CD4-positive, alpha-beta T cell treated with Interleukin-2 at 100 ng/mL for 4 hours (primary cell): ENCODE measurements around the gene CTAG1B.
"Not testable (repeated sequence)": the region's sequence is repeated elsewhere in the genome, so short reads cannot be mapped to it uniquely, and the experiment has no call there.

ENCODE experiments used
- DNase-seq: peaks from one replicate; pipeline ENCODE4 v3.0.0-alpha.2; 2020; ENCODE audit warnings: low spot score

CTAG1B gene

DNA sequence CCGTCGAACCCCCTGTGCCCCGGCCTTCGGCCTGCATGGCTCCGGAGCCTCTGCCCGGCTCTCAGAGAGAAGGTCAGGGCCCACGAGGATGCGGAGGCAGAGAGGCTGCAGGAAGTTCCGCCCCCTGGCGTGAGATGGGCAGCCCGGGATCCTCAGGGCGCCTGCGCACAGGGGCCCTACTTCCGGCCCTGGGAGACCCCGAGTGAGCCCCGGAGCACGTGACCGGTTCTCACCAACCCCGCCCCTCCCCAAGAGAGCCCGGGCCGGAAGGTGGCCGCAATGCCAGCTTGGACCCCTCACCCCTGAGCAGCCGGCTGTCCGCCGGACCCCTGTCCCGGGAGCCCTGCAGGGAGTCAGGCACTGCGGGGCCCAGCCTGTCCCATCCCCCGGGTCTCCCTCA, at the start of gene CTAG1B:
CTAG1B (minus strand) TSS at position 101 of the 400 bp plus-strand sequence; CDS start at position 37, 64 bp downstream.
- DNase-seq: not testable (repeated sequence)

DNA sequence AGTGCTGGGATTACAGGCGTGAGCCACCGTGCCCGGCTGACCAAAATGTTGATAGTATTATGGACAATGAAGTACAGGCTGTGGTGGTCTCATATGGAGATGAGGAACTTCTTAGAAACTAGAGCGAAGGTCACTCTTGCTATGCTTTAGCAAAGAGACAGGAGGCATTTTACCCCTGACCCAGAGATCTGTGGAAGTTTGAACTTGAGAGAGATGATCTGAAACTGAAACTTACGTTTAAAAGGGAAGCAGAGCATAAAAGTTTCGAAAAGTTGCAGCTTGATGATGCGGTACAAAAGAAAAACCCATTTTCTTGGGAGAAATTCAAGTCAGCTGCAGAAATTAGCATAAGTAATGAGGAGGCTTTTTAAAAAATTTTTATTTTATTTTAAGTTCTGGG, 42.8 kb upstream of the CTAG1B start:
- no peak for DNase-seq

DNA sequence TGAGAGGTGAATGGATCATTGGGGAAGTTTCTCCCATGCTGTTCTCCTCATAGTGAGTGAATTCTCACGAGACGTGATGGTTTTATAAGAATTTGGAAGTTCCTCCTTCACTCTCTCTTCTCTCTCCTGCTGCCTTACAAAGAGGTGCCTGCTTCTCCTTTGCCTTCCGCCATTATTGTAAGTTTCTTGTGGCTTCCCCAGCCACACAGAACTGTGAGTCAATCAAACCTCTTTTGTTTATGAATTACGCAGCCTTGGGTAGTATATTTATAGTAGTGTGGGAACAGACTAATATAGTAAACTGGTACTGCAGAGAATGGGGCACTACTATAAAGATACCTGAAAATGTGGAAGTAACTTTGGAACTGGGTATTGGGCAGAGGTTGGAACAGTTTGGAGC, 42.1 kb upstream of the CTAG1B start:
- no peak for DNase-seq

DNA sequence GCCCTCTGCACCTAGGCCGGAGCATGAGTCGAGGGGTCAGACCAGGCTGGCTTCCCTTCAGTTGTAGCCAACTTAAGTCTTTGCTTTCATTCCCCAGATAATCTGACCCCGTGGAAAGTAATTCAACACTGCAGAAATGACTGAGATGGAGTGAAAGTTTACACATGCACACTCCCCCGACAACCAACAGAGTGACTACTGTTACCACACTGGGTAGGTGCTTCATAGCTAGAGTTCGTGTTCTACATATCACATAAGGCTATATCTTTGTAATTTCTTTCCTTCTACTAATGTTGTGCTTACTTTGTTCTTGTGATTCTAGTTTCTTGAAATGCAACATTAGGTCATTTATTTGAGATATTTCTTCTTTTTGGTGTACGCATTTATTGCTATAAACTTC, 41.5 kb upstream of the CTAG1B start:
- DNase-seq: no peak

DNA sequence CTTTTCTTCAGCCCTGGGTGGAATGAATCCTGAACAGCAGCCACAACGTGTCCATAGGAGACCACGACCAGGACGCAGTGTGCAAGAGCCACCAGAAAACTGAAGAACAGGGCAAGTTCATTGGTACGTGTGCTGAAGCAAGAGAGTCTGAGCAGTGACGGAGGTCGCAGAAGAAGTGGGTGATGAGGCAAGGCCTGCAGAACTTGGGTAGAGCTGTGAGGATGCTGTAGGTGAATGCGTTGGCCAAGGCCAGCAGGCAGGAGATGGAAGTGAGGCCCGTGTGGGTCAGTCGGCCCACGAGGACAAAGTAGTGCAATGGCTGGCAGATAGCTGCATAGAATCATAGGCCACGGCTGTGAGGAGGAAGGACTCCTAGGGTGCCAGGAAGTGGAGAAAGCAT, 39.9 kb upstream of the CTAG1B start:
- DNase-seq: no peak

DNA sequence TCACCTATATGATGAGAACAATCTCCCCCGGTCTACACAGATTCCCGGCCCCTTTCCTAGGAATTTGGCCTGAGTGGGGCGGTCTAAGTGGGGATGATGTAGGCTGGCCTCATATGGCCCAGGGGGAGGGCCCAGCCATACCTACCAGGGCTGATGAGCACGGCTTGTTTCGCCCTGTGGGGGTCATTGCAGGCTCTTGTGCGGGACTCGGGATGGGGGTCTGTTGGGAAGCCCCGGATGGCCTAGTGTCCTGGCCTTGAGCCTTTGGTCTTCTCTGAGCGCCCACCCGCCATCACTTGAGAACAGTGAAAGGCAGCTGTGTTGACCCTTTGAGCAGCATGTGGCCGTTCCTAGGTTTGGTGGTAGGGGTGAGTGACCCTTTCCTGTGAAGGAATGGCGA, 39.1 kb upstream of the CTAG1B start:
- DNase-seq: no peak

DNA sequence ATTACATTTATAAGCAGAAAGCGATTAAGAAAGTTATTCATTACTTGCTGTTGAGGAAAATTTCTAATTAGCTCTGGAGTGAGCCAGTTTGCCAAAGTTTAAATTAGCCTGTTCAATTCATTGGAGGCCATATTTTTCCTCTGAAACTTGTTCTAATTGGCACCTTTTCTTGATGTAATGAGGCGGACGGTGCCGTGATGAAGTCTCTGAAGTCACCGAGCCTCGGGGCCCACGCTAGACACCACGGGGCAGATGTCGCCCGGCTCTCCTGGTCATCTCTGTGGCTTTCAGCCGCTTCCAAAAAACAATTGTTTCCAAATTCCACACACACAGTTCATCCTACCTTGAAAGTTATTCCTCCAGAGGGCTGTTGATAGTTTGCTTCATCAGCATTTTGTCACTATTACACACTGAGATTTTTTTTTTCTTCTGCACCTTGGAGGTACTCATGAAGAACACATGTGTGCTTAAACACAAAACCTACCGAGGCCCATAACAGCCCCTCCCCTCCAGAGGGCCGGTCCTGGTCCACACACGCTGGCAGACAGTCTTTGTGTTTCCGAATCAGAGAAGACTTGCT, 38.2 kb upstream of the CTAG1B start:
- no peak for DNase-seq

DNA sequence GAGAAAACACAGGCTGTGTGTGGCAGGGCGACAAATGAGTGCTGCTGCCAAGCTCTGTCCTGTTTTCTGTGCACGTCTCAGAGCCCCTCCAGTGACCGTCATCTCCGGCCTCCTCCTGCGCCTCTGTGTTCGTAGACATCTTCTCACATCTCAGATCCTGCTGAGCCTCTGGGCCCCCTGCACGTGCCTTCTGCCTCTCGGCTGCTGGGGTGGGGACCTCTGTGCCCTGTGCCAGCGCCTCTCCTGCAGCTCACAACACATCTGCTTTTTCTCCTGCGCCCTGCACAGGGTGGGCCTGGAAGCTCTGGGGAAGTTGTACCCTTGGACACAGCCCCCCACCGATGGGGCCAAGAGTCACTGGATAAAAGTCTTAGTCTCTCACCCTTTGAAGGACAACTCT, 36.7 kb upstream of the CTAG1B start:
- no peak for DNase-seq

DNA sequence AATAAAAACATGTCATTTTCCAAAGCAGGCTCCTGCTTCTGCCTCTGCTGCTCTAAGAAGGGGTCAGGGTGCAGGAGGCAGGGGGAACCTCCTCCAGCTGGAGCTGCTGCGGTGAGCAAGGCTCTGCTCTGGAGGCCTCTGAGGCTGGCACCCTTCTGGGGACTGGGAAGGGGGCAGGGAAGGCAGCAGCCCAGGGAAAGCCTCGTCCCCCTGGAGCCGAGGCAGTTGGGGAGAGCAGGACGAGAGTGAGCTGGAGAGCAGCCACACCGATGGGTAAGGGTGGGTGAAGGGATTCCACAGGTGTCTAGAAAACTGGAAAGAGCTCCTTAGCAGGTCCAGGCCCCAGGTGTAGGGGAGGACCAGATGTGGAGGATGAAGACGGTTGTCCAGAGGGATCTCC, 36.3 kb upstream of the CTAG1B start:
- DNase-seq: no peak

DNA sequence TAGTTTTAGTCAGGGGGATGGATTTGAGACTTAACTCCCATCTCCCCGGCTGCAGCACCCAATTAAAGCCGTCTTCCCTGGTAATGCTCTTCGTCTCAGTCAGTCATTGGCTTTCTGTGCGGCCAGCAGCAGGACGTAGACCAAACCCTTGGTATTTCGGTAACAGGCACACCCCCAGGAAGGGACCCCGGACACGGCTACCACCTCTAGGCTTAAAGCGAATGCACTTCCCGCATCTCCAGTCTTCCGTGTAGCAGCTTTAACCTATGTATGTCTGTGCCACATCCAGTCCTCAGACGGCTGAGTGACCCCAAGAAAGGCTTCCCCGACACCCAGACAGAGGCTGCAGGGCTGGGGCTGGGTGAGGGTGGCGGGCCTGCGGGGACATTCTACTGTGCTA, 35.8 kb upstream of the CTAG1B start:
- no peak for DNase-seq

DNA sequence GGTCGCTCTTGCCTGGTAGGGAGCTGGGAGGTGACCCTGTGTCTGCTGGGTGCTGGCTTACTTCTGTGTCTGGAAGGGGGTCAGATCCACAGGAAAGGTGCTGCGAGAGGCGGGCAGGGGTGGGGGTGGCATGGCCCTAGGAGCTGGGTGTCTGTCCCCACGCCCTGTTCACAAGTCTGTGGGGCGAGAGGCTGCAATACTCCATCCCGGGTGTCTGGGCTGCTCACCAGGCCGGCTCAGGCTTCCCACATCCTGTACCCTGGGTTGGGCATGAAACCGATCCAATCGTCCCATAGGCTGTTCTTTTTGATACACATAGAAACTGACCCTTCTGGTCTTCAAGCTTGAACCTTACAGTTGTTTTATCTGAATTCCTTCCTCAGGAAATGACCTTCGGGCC, 35.3 kb upstream of the CTAG1B start:
- no peak for DNase-seq

DNA sequence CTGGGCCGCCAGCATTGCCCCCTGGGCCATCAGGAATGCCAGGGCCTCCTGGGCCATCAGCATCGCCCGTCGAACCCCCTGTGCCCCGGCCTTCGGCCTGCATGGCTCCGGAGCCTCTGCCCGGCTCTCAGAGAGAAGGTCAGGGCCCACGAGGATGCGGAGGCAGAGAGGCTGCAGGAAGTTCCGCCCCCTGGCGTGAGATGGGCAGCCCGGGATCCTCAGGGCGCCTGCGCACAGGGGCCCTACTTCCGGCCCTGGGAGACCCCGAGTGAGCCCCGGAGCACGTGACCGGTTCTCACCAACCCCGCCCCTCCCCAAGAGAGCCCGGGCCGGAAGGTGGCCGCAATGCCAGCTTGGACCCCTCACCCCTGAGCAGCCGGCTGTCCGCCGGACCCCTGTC, 34.3 kb upstream of the CTAG1B start, which contains the start of gene CTAG2:
CTAG2 (minus strand) TSS at position 167 of the 400 bp plus-strand sequence; CDS start at position 103, 64 bp downstream.
- DNase-seq: not testable (repeated sequence)

DNA sequence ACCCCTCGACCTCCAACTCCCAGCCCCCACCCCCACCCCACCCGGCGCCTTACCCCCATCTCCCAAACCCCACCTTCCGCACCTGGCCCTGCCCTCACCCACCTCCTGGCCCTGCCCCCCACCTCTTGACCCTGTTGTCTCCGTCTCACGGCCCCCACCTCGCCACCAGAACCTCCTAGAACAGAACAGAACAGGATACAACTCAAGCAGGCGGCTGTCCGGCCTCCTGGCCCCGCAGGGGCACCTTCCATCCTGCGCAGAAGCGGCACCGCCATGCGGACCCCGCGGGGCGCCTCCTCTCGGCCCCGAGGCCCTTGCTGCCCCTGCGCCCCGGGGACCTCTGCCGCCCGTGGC, 33.9 kb upstream of the CTAG1B start:
- DNase-seq: no peak

DNA sequence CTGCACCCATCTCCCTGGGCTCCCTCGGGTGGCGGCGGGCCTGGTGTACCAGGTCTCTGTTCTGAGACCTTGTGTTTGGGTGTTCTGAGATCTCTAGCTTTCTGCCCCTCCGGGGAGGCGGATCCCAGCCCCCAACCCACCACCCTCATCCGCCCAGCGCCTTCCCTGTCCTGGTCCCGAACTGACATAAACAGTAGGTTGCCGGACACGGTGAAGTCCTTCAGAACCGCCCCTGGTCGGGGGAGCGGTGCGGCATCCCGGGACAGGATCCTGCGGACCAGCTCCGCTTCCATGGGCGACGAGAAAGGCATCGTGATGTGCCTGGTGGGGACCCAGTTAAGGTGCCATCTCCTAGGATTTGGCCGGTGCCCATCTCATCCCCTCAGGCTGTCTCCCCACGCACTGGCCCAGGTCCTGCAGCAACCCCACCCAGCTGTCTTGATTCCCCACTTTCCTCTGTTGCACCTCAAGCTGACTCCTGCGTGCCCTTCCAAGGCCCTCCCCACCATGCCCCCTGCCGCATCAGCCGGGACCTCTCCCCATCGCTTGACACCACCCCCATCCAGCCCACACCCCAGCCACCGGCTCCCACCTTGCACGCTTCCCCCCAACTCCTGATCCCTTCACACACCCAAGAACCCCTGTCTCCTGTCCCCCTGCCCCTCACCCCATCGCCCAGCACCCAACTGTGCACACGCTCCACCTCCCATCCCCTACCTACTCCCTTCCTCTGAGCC, 33.4 kb upstream of the CTAG1B start:
- no peak for DNase-seq

DNA sequence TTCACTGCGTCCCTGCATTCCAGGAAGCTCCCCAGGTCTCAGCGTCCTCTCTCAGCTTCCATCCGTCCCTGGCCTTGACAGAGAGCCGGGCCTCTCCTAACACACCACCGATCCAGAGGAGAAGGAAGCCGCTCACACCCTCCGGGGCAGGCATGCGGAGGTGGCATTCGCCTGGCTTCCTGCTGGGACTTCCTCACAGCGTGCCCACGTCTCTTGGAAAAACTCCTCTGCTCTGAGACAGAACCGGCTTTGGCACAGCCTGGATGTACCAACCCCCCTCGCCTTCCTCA, 31.1 kb upstream of the CTAG1B start:
- DNase-seq: no peak

DNA sequence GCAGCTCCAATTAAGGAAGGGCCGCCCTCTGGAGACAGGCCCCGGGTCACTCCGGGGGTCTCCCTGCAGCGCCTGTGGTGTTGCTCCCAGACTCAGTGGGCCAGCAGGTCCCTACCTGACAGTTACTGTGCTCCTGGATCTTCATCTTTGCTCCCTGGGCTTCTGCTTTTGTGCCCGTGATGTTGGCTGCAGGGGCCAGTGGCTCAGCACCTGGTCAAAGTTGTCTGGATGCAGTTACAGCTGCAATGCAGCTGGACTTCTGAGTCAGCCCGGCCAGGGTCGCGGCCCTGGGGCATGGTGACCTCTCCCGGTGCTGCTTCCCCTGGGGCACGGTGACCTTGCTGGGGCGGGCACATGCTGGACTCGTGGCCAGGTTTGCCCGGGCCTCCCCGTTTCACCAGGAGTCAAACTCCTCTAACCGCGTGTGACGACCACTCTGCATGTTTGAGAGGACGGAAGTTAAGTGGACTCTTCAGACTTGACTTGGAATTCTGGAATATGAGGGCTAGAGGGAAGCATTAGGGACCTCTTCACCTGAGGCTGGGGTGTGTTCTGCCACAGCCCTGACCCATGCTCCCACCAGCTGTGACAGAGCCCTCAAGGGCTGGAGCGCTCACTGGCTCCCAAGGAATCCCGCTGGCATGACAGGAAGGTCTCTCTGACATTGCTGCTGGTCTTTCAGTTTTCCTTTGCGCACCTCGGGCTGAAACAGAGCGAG, 30.6 kb upstream of the CTAG1B start:
- DNase-seq: no peak

DNA sequence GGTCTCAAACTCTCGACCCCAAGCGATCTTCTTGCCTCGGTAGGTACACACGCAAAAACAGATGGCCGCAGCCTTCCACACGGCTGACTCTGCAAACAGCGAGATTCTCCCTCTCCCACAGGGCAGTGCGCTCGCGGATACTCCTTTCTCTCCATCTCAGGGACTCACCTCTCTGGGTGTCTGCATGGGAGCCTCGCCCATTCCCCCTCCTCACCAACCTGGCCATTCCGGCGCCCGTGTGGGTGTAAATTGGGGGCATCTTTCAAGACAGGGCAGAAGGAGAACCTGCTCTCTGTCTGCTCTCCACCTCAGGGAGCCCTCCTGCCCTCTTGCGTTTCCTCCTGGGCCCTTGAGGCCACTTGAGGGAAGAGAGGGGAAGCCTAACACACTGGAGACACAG, 29.8 kb upstream of the CTAG1B start:
- no peak for DNase-seq

DNA sequence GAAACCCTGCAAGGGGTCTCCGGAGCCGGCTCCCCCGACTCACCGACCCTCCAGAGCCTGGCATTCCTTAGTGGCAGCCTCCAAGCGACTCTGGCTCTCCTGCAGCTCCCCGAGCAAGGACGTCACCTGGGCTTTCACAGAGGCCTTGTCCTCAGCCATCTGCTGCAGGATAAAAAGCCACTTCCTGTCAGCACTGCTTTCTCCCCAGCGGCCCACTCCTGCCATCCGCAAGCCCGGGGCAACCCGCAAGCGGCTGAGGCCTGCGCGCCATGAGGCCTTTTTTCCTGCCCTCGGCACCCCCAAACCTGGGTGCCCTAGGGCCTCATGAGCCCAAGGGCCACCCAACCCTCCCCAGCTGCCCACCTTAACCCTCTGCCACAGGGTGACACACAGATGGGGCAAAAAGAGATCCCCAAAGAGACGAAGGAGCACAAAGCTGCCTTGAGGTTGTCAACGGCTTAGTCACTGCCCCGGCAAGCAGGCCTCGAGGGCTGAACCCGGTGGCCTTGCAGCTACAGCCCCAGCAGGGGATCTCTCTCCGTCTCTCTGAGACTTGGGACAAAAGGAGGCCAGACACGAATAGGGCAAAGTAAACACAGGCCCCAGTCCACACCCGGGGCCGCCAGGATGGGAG, 26.8 kb upstream of the CTAG1B start:
- not testable (repeated sequence) for DNase-seq

DNA sequence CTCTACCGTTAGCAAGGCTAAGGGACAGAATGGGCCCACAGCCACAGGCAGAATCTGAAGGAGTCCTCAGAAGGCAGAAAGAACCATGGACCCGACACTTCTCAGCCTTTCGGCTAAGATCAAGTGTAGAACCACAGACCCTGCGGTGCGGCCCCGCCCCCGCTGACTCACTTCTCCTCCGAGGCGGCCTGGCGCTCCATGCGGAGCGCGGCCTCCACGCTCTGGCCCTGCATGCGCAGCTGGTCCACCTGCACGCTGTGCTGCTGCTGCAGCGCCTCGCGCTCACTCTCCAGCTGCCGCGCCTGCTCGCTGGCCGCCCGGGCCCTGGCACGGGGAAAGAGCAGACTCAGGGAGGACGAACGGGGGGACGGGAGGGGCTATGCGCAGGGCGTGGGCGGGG, 24.6 kb upstream of the CTAG1B start:
- DNase-seq: not testable (repeated sequence)

DNA sequence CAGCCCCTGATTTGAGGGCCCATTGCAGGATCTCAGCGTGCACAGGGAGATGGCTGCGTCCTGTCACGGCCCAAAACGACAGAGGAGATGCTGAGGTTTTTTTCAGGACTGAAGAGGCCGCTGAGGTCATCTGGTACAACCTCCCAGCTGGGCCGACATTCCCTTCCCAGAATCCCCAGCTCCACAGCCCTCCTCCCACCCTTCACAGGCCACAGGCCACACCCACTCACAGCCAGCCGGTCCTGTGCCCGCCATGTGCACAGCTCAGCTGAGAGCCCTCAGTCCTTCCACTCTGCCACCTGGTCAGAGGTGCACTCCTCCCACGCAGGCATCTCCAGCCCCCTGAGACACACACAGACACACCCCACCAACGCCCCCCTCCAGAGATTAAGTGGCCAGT, 22.7 kb upstream of the CTAG1B start:
- DNase-seq: not testable (repeated sequence)

DNA sequence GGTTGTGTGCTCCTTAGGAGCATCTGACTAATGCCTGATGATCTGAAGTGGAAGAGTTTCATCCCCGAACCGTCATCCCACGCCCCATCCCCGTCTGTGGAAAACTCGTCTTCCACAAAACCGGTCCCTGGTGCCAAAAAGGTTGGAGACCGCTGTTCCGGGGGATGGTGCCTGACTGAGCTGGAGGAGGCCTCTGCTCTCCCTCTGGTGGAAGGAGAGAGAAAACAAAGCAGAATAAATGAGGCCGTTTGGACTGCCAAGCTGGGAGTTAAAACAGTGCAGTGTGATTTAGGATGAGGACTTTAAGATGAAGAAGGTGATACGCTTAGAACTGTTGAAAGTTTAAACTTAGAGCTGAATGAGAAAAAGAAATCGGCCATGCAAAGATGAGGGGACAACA, 14.6 kb upstream of the CTAG1B start:
- DNase-seq: not testable (repeated sequence)

DNA sequence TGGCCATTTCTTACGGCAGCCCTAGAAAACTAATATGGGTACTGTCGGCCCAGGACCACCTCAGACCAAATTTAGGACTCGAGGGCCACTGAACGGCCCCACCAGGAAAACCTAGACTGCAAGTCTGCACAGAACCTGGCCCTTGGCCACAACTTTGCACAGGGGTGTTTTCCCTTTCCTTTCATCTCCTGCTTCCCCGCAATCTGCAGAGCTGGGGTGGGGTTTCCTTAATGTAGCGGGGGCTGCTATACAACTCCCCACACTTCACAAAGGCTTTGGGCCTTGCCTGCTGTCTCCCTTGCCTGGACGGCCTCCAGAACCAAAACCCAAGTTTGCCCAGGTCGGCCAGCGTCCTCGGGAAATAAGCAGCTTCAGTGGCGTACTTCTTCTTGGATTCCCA, 11.9 kb upstream of the CTAG1B start:
- DNase-seq: not testable (repeated sequence)

DNA sequence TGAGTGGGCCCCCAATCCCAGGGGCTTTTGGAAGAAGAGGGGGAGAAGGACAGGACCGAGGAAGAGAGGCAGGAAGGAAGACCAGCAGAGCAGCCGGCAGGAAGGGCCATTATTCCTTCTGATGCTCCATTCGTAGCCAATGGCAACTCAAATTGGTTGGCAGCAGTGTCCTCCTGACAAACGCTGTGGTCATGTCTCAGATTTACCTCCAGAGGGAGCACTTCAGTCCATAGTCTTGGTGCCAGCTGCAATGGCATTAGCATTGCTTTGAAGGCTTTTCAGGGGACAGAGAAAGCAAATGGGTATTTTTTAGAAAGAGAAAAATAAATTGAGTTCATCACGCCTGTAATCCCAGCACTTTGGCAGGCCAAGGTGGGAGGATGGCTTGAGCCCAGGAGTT, 9.9 kb upstream of the CTAG1B start:
- DNase-seq: not testable (repeated sequence)
